CD4-positive, alpha-beta T cell treated with Interleukin-6 for 4 hours (primary cell): ENCODE data around the gene MPO.
A peak's percentile ranks its signal among the peaks of the same experiment; 100 is the strongest.

Source experiments
- DNase-seq: peaks from one replicate; pipeline ENCODE4 v3.0.0-alpha.2; 2020; ENCODE audit warnings: mixed read lengths

MPO gene

GRCh38 chr17:58319173-58320162 is 38.7 kb upstream of the MPO start:
- DNase-seq: no peak

DNA sequence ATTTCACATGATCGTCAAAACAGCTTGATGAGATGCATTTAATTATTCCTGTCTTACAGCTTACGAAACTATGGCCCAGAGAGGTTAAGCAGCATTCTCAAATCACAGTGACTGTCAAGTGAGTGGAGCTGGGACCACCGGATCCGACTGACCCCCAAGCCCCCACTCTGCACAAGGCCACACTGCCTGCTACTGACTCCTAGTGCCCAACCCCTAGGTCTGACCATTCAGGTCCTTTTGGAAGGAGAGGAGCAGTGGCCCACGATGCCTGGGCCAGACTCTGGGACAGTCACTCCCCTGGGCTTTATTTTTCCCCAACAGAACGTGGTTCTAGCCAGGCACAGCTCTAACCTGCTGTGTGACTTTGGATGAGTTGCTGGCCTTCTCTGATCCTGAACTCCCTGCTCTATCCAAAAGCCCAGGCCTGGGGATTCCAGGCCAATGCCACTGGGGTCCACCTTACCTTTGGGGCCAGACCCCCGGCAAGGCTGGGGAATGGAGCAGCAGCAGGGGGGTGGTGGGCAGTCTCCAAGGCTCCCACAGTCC is 38.0 kb upstream of the MPO start:
- no peak for DNase-seq

- DNase-seq: no peak
Observed at GRCh38 chr17:58318065-58318481, 37.3 kb upstream of the MPO start.

DNA sequence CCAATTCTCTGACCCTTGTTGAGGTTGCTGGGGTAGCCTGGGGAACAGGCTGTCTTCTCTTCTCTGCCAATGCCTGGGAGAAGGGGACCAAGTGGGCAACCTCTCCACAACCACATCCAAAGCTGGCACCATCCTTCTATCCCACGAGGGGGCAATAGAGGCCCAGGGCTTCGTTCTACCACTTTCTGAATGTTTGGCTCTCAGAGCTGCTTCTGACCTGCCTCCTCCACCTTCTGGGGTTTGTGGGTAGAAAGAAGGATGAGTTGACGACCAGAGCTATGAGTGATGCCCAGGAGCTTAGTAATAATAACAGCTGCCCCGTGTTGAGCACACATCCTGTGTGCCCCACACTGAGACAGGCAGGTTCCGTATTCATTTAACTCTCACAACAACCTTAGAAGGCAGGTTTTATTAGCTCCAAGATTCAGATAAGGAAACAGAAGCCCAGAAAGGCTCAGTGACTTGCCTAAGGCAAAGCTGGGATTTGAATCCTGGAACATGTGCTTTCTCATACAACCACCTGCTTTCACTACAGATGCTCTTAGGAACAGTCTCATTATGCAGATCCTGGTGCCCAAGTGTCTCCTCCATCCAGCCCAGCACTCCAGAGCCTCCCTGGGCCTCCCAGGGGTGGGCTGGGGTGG is 36.8 kb upstream of the MPO start:
- peak; percentile 81 for DNase-seq

GRCh38 chr17:58316260-58316960 is 35.7 kb upstream of the MPO start:
- DNase-seq: no peak

DNA sequence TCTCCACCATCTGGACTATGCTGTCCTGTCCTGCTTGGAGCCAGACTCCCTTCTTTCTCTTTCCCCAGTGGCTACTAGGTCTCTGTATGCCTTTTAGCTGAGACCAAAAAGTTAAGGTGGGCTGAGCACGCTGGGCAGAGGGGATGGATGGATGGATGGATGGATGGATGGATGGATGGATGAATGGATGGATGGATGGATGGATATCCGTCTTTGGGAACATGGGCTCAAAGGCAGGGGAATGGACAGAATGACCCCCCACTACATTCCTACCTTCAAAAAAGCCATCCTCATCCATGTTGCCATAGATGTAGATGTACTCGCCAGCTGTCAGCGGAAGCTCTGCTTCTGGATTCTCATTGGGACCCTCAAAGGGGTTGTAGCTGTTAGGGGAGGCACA is 35.0 kb upstream of the MPO start:
- DNase-seq: no peak

DNA sequence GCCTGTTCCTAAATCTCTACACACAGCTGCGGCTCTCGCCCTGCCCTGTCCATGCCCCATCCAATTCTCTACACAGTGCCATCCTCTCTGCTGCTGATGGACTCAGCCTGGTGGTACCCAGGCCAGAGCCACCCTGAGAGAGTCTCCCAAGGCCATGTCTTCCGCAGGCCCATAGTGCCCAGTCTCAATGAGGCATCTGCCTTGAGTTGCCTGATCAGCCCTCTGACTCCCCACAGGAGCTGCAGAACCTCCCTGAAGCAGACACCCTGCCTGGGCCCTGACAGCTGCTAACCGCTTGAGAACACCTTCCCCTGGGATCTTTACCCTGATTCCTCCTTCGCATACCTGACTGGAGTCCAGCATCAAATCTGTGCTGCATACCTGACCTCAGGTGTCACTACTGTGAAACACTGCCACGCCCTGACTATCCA is 34.6 kb upstream of the MPO start:
- no peak for DNase-seq

- DNase-seq: no peak
Observed at GRCh38 chr17:58314706-58315015, 33.9 kb upstream of the MPO start.

GRCh38 chr17:58313815-58314705 is 33.3 kb upstream of the MPO start:
- DNase-seq: no peak

- DNase-seq: no peak
Observed at GRCh38 chr17:58312829-58313228, 32.1 kb upstream of the MPO start.

GRCh38 chr17:58312021-58312630 is 31.4 kb upstream of the MPO start:
- DNase-seq: no peak

GRCh38 chr17:58311429-58311894 is 30.7 kb upstream of the MPO start:
- no peak for DNase-seq

DNA sequence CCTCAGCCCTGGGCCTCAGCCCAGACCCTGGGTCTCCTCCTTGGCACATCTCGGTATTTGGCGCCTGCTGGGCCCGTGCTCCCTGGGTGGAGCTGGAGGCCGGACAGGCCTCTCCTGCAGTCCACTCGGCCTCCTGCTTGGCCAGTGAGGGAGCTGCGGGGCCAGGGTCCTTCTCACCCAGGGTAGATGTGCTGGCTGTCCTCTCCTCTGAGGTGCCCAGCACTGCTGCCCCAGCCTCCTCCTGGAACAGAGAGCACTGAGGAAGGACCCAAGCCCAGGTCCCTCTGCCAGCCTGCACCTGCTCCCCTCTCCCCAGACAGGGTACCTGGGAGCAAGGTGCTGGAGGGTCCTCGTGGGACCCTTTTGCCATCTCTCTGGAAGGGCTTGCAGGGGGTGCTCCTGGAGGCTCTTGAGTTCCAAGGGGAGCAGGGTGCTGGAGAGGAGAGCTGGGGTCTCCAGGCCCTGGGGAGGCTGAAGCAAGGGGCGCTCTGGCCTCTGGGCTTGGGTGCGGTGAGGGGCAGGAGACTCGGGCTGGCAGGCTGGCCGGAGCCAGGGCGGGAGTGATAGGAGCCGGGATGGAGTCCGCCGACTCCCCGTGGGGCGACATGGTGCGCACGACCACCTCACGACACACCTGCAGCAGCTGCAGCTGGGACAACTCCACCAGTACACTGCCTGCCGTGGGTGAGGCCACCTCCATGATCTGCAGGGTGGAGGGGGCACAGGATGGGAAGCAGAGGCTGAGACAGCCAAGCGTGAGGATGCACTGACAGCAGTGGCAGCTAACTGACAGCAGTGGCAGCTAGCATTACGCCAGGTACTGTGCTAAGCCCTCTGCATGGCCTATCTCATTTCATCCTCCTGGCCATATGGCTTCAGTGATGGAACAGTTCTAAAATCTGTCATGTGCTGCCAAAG is 30.0 kb upstream of the MPO start:
- no peak for DNase-seq

- DNase-seq: no peak
Observed at GRCh38 chr17:58309918-58310259, 29.2 kb upstream of the MPO start.

- DNase-seq: no peak
Observed at GRCh38 chr17:58308985-58309917, 28.5 kb upstream of the MPO start.

DNA sequence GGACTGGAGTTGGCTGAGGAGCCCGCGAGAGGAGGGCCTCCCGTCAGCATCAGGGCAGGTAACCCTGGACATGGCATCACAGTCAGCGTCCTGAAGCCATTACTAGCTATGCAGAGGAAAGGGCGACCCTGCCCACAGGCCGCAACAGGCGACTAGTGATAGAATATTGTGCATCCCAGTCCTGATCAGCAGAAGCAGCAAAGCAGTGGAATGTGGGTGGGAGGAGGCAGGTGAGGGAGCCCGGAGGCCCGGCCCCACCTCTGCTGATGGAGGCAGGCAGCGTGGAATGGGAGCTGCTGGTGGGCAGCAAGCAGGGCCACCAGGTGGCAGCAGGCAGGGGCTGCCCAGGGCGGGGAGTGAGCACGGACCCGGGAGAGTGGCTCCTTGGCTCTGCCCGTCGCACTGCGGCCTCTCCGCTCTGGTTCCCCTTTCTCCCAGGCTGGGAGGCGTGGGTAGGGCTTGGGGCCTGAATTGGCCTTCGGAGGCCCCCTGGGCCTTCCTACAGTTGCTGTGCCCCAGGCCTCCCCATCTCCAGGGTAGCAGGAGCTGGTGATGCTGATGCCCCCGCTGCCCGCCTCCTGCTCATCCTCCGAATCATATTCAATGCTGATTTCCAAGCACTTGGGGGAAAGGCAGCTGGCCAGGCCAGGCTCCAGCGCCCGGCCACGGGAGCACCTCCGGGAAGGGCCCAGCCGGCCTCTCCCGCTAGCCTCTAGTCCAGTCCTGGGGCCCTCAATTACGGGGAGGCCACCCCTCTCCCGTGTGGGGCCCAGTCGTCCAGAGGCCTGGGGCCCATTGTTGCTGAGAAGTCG is 27.6 kb upstream of the MPO start:
- DNase-seq: no peak

DNA sequence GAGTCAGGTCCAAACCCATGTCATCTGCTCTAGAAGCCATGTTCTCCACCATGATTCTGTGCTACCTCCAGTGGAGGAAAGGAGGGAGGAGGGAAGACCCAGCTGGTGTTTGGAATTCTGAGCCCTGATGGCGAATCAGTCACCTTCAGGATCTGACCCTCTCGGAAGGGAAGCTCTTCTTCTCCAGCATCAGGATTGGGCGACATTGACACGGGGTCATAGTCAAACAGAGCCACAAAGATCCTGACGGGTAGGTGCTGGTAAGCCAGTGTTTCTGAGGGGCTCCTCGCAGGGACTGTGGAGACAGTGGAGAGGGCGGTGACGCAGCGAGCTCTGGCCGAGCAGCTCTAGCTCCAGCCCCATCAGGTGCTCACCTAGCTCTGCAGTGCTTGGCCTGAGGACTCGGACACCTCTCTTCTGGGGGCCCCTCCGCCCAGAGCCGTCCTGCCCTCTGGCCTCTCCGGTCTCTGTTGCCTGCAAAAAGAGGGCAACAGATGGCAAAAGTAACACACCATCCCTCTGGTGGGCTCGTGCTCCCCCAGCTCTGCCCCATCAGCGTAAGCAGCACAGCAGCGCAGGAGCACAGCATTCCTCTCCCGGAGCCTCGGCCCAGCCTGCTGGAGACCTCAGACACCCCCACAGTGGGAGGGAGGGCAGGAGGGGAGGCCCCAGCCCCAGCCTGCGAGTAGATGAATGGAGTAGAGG is 26.9 kb upstream of the MPO start:
- no peak for DNase-seq
